NCI-H1930 (cell line): ENCODE results near the gene PDCD5.
"Not testable (repeated sequence)": the region's sequence is repeated elsewhere in the genome, so short reads cannot be mapped to it uniquely, and the experiment has no call there.

Experiments used
- DNase-seq, 2 experiments: peaks; one replicate each; lab custom pipeline; 2025; lab: John Stamatoyannopoulos, UW

PDCD5 gene

GRCh38 chr19:32580901-32581704 is at the start of gene PDCD5:
PDCD5 (plus strand) TSS chr19:32581190; CDS start chr19:32581262, 72 bp downstream.
- peak; percentile 94 to 97 for DNase-seq

GRCh38 chr19:32532233-32532632 is 48.8 kb upstream of the PDCD5 start:
- no peak for DNase-seq

GRCh38 chr19:32537580-32537979 is 43.4 kb upstream of the PDCD5 start:
- peak in 1 of 2 experiments; percentile 32 for DNase-seq

- no peak for DNase-seq
Observed at GRCh38 chr19:32539240-32539916, 41.6 kb upstream of the PDCD5 start.

- no peak for DNase-seq
Observed at GRCh38 chr19:32540621-32541020, 40.4 kb upstream of the PDCD5 start.

- not testable (repeated sequence) for DNase-seq
Observed at GRCh38 chr19:32541376-32541775, 39.6 kb upstream of the PDCD5 start.

- DNase-seq = no peak
Observed at GRCh38 chr19:32542477-32543108, 38.4 kb upstream of the PDCD5 start.

- DNase-seq = no peak
Observed at GRCh38 chr19:32543115-32543900, 37.7 kb upstream of the PDCD5 start.

GRCh38 chr19:32544917-32545316 is 36.1 kb upstream of the PDCD5 start:
- DNase-seq = no peak

GRCh38 chr19:32550666-32551065 is 30.3 kb upstream of the PDCD5 start:
- no peak for DNase-seq

- DNase-seq = no peak
Observed at GRCh38 chr19:32555786-32556185, 25.2 kb upstream of the PDCD5 start.

GRCh38 chr19:32558607-32559228 is 22.3 kb upstream of the PDCD5 start:
- DNase-seq = no peak

GRCh38 chr19:32563761-32564160 is 17.2 kb upstream of the PDCD5 start:
- DNase-seq = no peak

GRCh38 chr19:32566246-32566830 is 14.7 kb upstream of the PDCD5 start:
- DNase-seq = no peak

- DNase-seq = no peak
Observed at GRCh38 chr19:32567486-32567885, 13.5 kb upstream of the PDCD5 start.

GRCh38 chr19:32570081-32570785 is 10.8 kb upstream of the PDCD5 start:
- peak; percentile 42 to 58 for DNase-seq

GRCh38 chr19:32571471-32572075 is 9.4 kb upstream of the PDCD5 start:
- not testable (repeated sequence) for DNase-seq

GRCh38 chr19:32572700-32573491 is 8.1 kb upstream of the PDCD5 start:
- not testable (repeated sequence) for DNase-seq

- no peak for DNase-seq
Observed at GRCh38 chr19:32573492-32573794, 7.5 kb upstream of the PDCD5 start.
